GM18873 (cell line): Measurements from ENCODE around the gene TPSD1.
"Not testable (repeated sequence)": the region's sequence is repeated elsewhere in the genome, so short reads cannot be mapped to it uniquely, and the experiment has no call there.

Experiments
- ATAC-seq: cut with Tn5 transposase; IDR thresholded peaks from one replicate; pipeline ENCODE4 v1.9.1; 2021; ENCODE audit warnings: mild to moderate bottlenecking, moderate library complexity, moderate number of reproducible peaks; ENCODE audit not compliant: unreplicated experiment, low FRiP score

TPSD1 gene

GRCh38 chr16:1238909-1239308 is 17.0 kb upstream of the TPSD1 start:
- ATAC-seq: not testable (repeated sequence)

- not testable (repeated sequence) for ATAC-seq
Measured at GRCh38 chr16:1239575-1239974, 16.3 kb upstream of the TPSD1 start.

- not testable (repeated sequence) for ATAC-seq
Measured at GRCh38 chr16:1240436-1240835, 15.4 kb upstream of the TPSD1 start, which contains the start of gene TPSAB1. TSS of gene TPSAB1 (plus strand) at chr16:1240705. CDS start at chr16:1240939, 234 bp downstream.

- not testable (repeated sequence) for ATAC-seq
Measured at GRCh38 chr16:1241081-1241480, 14.8 kb upstream of the TPSD1 start.

GRCh38 chr16:1243363-1243762 is 12.5 kb upstream of the TPSD1 start:
- not testable (repeated sequence) for ATAC-seq

GRCh38 chr16:1243907-1244850 is 11.7 kb upstream of the TPSD1 start:
- not testable (repeated sequence) for ATAC-seq

- no peak for ATAC-seq
Measured at GRCh38 chr16:1244881-1245280, 11.0 kb upstream of the TPSD1 start.

GRCh38 chr16:1245452-1246020 is 10.3 kb upstream of the TPSD1 start:
- no peak for ATAC-seq

GRCh38 chr16:1247903-1248537 is 7.8 kb upstream of the TPSD1 start:
- not testable (repeated sequence) for ATAC-seq

- not testable (repeated sequence) for ATAC-seq
Measured at GRCh38 chr16:1249031-1249755, 6.7 kb upstream of the TPSD1 start.

- ATAC-seq: not testable (repeated sequence)
Measured at GRCh38 chr16:1253701-1254364, 2.0 kb upstream of the TPSD1 start.

- not testable (repeated sequence) for ATAC-seq
Measured at GRCh38 chr16:1254821-1255220, 1.0 kb upstream of the TPSD1 start.

GRCh38 chr16:1256296-1256873 is 516 bp downstream of the TPSD1 start:
- not testable (repeated sequence) for ATAC-seq

GRCh38 chr16:1256874-1257322 is 1.0 kb downstream of the TPSD1 start:
- no peak for ATAC-seq

GRCh38 chr16:1257561-1258224 is 1.8 kb downstream of the TPSD1 start:
- no peak for ATAC-seq

- ATAC-seq: no peak
Measured at GRCh38 chr16:1258225-1258600, 2.3 kb downstream of the TPSD1 start.

GRCh38 chr16:1258906-1259759 is 3.3 kb downstream of the TPSD1 start:
- ATAC-seq: no peak

- ATAC-seq: no peak
Measured at GRCh38 chr16:1259760-1260068, 3.8 kb downstream of the TPSD1 start.
